Lower leg skin (tissue), 3 donors: ENCODE measurements around the gene EN1.

Source experiments
- POLR2A ChIP-seq, 2 donors: fragments of 450-650 bp; IDR thresholded peaks; one replicate each; pipeline ENCODE4 v1.6.1; 2016 to 2017; ENCODE audit warnings: antibody characterized with exemption in 2 of 2, mild to moderate bottlenecking in 1 of 2, moderate library complexity in 1 of 2
- TF ChIP-seq, protein P1 (sequence below), 3 donors: fragments of 450-650 bp; IDR thresholded peaks; one replicate each; pipeline ENCODE4 v1.5.1; 2016; ENCODE audit warnings: antibody characterized with exemption in 3 of 3, mild to moderate bottlenecking in 3 of 3, moderate library complexity in 2 of 3

DNA sequence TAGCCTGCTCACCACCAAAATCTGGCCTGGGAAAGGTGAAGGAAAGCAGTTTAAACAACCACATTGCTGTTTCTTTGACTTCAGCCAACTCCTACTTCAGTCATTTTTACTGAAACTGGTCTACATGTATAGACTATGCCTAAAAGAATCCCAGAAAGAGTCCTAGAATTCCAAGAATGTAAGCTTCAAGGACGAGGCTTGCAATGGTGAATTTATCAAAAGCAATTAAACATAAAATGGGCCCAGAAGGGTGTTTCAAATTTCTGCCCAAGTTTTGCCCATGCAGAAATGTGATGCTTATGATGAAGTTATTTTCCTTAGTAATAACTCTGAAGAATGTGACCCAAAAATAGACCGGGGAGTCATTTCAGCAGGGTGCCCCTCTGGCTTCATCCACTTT is 16.6 kb downstream of the EN1 start:
- TF ChIP-seq, protein P1, sequence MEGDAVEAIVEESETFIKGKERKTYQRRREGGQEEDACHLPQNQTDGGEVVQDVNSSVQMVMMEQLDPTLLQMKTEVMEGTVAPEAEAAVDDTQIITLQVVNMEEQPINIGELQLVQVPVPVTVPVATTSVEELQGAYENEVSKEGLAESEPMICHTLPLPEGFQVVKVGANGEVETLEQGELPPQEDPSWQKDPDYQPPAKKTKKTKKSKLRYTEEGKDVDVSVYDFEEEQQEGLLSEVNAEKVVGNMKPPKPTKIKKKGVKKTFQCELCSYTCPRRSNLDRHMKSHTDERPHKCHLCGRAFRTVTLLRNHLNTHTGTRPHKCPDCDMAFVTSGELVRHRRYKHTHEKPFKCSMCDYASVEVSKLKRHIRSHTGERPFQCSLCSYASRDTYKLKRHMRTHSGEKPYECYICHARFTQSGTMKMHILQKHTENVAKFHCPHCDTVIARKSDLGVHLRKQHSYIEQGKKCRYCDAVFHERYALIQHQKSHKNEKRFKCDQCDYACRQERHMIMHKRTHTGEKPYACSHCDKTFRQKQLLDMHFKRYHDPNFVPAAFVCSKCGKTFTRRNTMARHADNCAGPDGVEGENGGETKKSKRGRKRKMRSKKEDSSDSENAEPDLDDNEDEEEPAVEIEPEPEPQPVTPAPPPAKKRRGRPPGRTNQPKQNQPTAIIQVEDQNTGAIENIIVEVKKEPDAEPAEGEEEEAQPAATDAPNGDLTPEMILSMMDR (IDR thresholded peaks at IDR 0.05): no peak
- TF ChIP-seq POLR2A (IDR thresholded peaks at IDR 0.05): no peak
